H1 (cell line): ENCODE results near the gene GRIK4. TPM values are rescaled to one million over a fixed set of nuclear protein-coding genes. Genes with fewer than 3 reads are reported as not detected.

ENCODE experiments used
- CTCF ChIA-PET: fragments of 300-600 bp; sonication (Branson Sonifier 250); formaldehyde crosslinking; loops from one replicate; lab custom pipeline; 2021; ENCODE audit not compliant: partially characterized antibody; lab: Charles Lee
- POLR2A ChIA-PET: fragments of 300-600 bp; sonication (Branson Sonifier 250); formaldehyde crosslinking; loops from one replicate; lab custom pipeline; 2021; ENCODE audit warnings: inconsistent platforms; ENCODE audit not compliant: partially characterized antibody; lab: Charles Lee
- DNase-seq, 2 experiments: peaks; one replicate each; pipeline versions ENCODE4 v3.0.0 to v3.0.0-alpha.2; 2010 to 2022; ENCODE audit warnings: low spot score in 2 of 2, low read depth in 1 of 2, mixed read lengths in 1 of 2
- FAIRE-seq: peaks from 2 replicates; lab custom pipeline; 2011; peaks lifted over from hg19 to GRCh38; lab: Jason Lieb, UNC
- H2AFZ ChIP-seq: 2 replicates; pipeline ENCODE4 v1.8.1; 2012; ENCODE audit warnings: low read length, inconsistent platforms
- H2AK5ac ChIP-seq: 2 replicates; pipeline ENCODE4 v1.6.1; 2013; ENCODE audit warnings: low read depth, low read length
- H2BK120ac ChIP-seq: replicated peaks from 2 replicates; pipeline ENCODE3; 2013; ENCODE audit warnings: low read depth, low read length, inconsistent platforms
- H2BK12ac ChIP-seq: 2 replicates; pipeline ENCODE4 v1.6.1; 2013; ENCODE audit warnings: low read depth, low read length
- H2BK15ac ChIP-seq: 2 replicates; pipeline ENCODE4 v1.6.1; 2013; ENCODE audit warnings: low read length
- H2BK20ac ChIP-seq: 2 replicates; pipeline ENCODE4 v1.6.1; 2013; ENCODE audit warnings: low read length
- H2BK5ac ChIP-seq: 2 replicates; pipeline ENCODE4 v1.6.1; 2013; ENCODE audit warnings: low read depth, low read length
- H3K14ac ChIP-seq: 2 replicates; pipeline ENCODE4 v1.6.1; 2013; ENCODE audit warnings: inconsistent platforms; ENCODE audit not compliant: insufficient read length
- H3K18ac ChIP-seq: 2 replicates; pipeline ENCODE4 v1.6.1; 2013; ENCODE audit warnings: low read length; ENCODE audit errors: extremely low read depth
- H3K23ac ChIP-seq: 2 replicates; pipeline ENCODE4 v1.6.1; 2013; ENCODE audit warnings: inconsistent platforms; ENCODE audit not compliant: insufficient read length
- H3K23me2 ChIP-seq: 2 replicates; pipeline ENCODE4 v1.6.1; 2013; ENCODE audit warnings: low read depth, low read length
- H3K27ac ChIP-seq: 2 replicates; pipeline ENCODE4 v1.6.1; 2011; ENCODE audit warnings: low read depth, low read length, inconsistent platforms
- H3K27me3 ChIP-seq, 4 experiments: replicated peaks in 1 of 4; 1 replicate in 1 of 4; 2 replicates in 3 of 4; pipeline versions ENCODE4 v1.6.1 to v1.8.1; 2011 to 2013; ENCODE audit warnings: low read length in 3 of 4, mild to moderate bottlenecking in 3 of 4, inconsistent platforms in 2 of 4, mixed read lengths in 2 of 4, moderate library complexity in 1 of 4; ENCODE audit not compliant: control insufficient read depth in 3 of 4, insufficient read depth in 3 of 4; ENCODE audit errors: extremely low read depth in 1 of 4
- H3K36me3 ChIP-seq, 4 experiments: 2 replicates each; pipeline versions ENCODE4 v1.6.1 to v1.8.1; 2011 to 2013; ENCODE audit warnings: mild to moderate bottlenecking in 4 of 4, low read length in 3 of 4, moderate library complexity in 2 of 4, control low read depth in 1 of 4, inconsistent platforms in 1 of 4; ENCODE audit not compliant: insufficient read depth in 4 of 4, control insufficient read depth in 2 of 4
- H3K4ac ChIP-seq: replicated peaks from 2 replicates; pipeline ENCODE3; 2013; ENCODE audit warnings: low read length, low read depth, mixed read lengths, inconsistent platforms; ENCODE audit not compliant: insufficient read length
- H3K4me1 ChIP-seq, 4 experiments: replicated peaks in 1 of 4; 1 replicate in 1 of 4; 2 replicates in 3 of 4; pipeline versions ENCODE4 v1.6.1 to v1.8.1; 2011 to 2013; ENCODE audit warnings: low read length in 3 of 4, inconsistent platforms in 2 of 4, mixed read lengths in 1 of 4; ENCODE audit not compliant: insufficient read depth in 4 of 4, control insufficient read depth in 3 of 4
- H3K4me2 ChIP-seq, 2 experiments: 2 replicates each; pipeline versions ENCODE4 v1.6.1 to v1.8.1; 2011 to 2013; ENCODE audit warnings: low read depth in 2 of 2, low read length in 2 of 2, control low read depth in 1 of 2, inconsistent platforms in 1 of 2, mild to moderate bottlenecking in 1 of 2; ENCODE audit not compliant: insufficient read depth in 1 of 2
- H3K4me3 ChIP-seq, 4 experiments: fragments of 200-600, 300-600 bp in 1 of 4; sonication (generic), shearing (Covaris generic), sonication (Bioruptor Twin) in 1 of 4; 2 replicates each; pipeline versions ENCODE4 v1.5.1 to v1.8.1; 2011 to 2016; ENCODE audit warnings: low read length in 4 of 4, low read depth in 3 of 4, control low read depth in 2 of 4, inconsistent platforms in 2 of 4, mild to moderate bottlenecking in 2 of 4, mixed read lengths in 1 of 4, moderate library complexity in 1 of 4; ENCODE audit not compliant: insufficient read depth in 2 of 4; ENCODE audit errors: extremely low read depth in 1 of 4
- H3K56ac ChIP-seq: replicated peaks from 2 replicates; pipeline ENCODE3; 2013; ENCODE audit warnings: low read depth, mild to moderate bottlenecking, mixed read lengths, low read length, inconsistent platforms; ENCODE audit not compliant: insufficient read length
- H3K79me1 ChIP-seq: 2 replicates; pipeline ENCODE4 v1.6.1; 2013; ENCODE audit warnings: low read depth, low read length, control low read depth
- H3K79me2 ChIP-seq, 2 experiments: 2 replicates each; pipeline versions ENCODE4 v1.6.1 to v1.8.1; 2012 to 2013; ENCODE audit warnings: low read length in 2 of 2, mild to moderate bottlenecking in 2 of 2, inconsistent platforms in 1 of 2; ENCODE audit not compliant: insufficient read depth in 2 of 2, control insufficient read depth in 1 of 2
- H3K9ac ChIP-seq, 4 experiments: replicated peaks in 1 of 4; 1 replicate in 1 of 4; 2 replicates in 3 of 4; pipeline versions ENCODE4 v1.6.1 to v1.8.1; 2011 to 2013; ENCODE audit warnings: low read depth in 3 of 4, low read length in 3 of 4, control low read depth in 2 of 4, mild to moderate bottlenecking in 2 of 4, moderate library complexity in 2 of 4, inconsistent platforms in 1 of 4; ENCODE audit errors: extremely low read depth in 1 of 4
- H3K9me3 ChIP-seq, 2 experiments: 2 replicates each; pipeline versions ENCODE4 v1.6.1 to v1.8.1; 2012 to 2013; ENCODE audit warnings: mild to moderate bottlenecking in 2 of 2, moderate library complexity in 2 of 2, control low read depth in 1 of 2, inconsistent platforms in 1 of 2, low read depth in 1 of 2, low read length in 1 of 2, mixed read lengths in 1 of 2; ENCODE audit not compliant: insufficient read depth in 2 of 2
- H4K20me1 ChIP-seq, 2 experiments: replicated peaks in 1 of 2; 2 replicates each; pipeline versions ENCODE3 to v1.8.1; 2011 to 2013; ENCODE audit warnings: inconsistent platforms in 2 of 2, low read length in 2 of 2, mild to moderate bottlenecking in 1 of 2; ENCODE audit not compliant: insufficient read depth in 2 of 2, control insufficient read depth in 1 of 2
- H4K5ac ChIP-seq: 2 replicates; pipeline ENCODE4 v1.6.1; 2013; ENCODE audit warnings: low read length, low read depth, mixed read lengths, inconsistent platforms; ENCODE audit not compliant: insufficient read length
- H4K8ac ChIP-seq: 2 replicates; pipeline ENCODE4 v1.8.0; 2013; ENCODE audit warnings: mild to moderate bottlenecking, moderate library complexity, low read length, inconsistent platforms; ENCODE audit not compliant: insufficient read depth; ENCODE audit errors: extremely low read depth
- H4K91ac ChIP-seq: replicated peaks from 2 replicates; pipeline ENCODE3; 2013; ENCODE audit warnings: low read length, mixed read lengths, inconsistent platforms; ENCODE audit not compliant: insufficient read length
- CBX8 ChIP-seq: fragments of 300-800, 300-1000 bp; sonication (generic); IDR thresholded peaks from 2 replicates; pipeline ENCODE4 v1.7.1; 2016; ENCODE audit warnings: low read depth, low read length, borderline replicate concordance
- CHD1 ChIP-seq: IDR thresholded peaks from 2 replicates; pipeline ENCODE4 v1.6.1; 2012; ENCODE audit warnings: low read depth, low read length, improper control_type of control experiment
- CTBP2 ChIP-seq: IDR thresholded peaks from 2 replicates; pipeline ENCODE4 v1.7.0; 2011; ENCODE audit warnings: borderline replicate concordance, mild to moderate bottlenecking, moderate library complexity, mixed read lengths, low read length; ENCODE audit not compliant: insufficient read depth, insufficient read length
- HDAC2 ChIP-seq, 2 experiments: fragments of 300-600 bp in 1 of 2; sonication (generic) in 1 of 2; IDR thresholded peaks; 2 replicates each; pipeline ENCODE4 v1.6.1; 2011 to 2012; ENCODE audit warnings: low read depth in 2 of 2, low read length in 2 of 2, mild to moderate bottlenecking in 2 of 2, moderate library complexity in 2 of 2, borderline replicate concordance in 1 of 2, inconsistent platforms in 1 of 2
- PHF8 ChIP-seq: fragments of 200-600 bp; sonication (generic); conservative IDR thresholded peaks from 2 replicates; pipeline ENCODE4 v1.7.1; 2012; ENCODE audit warnings: low read depth, mild to moderate bottlenecking, inconsistent platforms, low read length, moderate library complexity
- SIX5 ChIP-seq: IDR thresholded peaks from 2 replicates; pipeline ENCODE4 v1.6.1; 2011; ENCODE audit warnings: mild to moderate bottlenecking, low read depth, low read length
- WGBS, 2 experiments: shearing (Covaris generic) in 1 of 2; methylation state at CpG; one replicate each; pipeline versions ENCODE4 v1.1.6 to v1.1.7; 2013 to 2015; ENCODE audit warnings: low lambda C conversion rate in 2 of 2, mixed read lengths in 2 of 2, inconsistent platforms in 1 of 2, low coverage in 1 of 2, missing lambda C conversion rate in 1 of 2; ENCODE audit not compliant: insufficient replicate concordance in 2 of 2, insufficient coverage in 1 of 2, insufficient read length in 1 of 2; ENCODE audit errors: extremely low coverage in 1 of 2, missing lambda C conversion rate in 1 of 2; 5-methylcytosine and 5-hydroxymethylcytosine counted together
- polyA plus RNA-seq, 7 experiments: library from polyadenylated mRNA; depleted of rRNA in 3 of 7; stranded (reverse) in 5 of 7; unstranded in 2 of 7; fragments of >200 nt in 5 of 7; fragments of 200-250 nt in 2 of 7; gene quantifications; 1 replicate in 5 of 7; 2 replicates in 1 of 7; 4 replicates in 1 of 7; pipeline versions ENCODE4 v1.2.1 to v1.2.3, GENCODE V29; 2011 to 2013; ENCODE audit warnings: missing spikeins in 2 of 7, mixed read lengths in 2 of 7
- total RNA-seq: library from RNA; stranded (reverse); fragmentation: NEBNext Ultra II Directional; extraction: Animal tissue kit (Norgen Biotek cat#: 25700); gene quantifications from 2 replicates; pipeline ENCODE4 v1.2.1, GENCODE V29; 2021
- TF ChIP-seq, protein P1 (sequence below): IDR thresholded peaks from 2 replicates; pipeline ENCODE4 v1.6.1; 2012; ENCODE audit warnings: inconsistent platforms

GRIK4 gene
- total and polyA plus RNA-seq, 2 of the 8 experiments (the other 6 are each of a cell fraction or from before 2014, with no cell fraction given), result 1.2 to 2.9 TPM

DNA sequence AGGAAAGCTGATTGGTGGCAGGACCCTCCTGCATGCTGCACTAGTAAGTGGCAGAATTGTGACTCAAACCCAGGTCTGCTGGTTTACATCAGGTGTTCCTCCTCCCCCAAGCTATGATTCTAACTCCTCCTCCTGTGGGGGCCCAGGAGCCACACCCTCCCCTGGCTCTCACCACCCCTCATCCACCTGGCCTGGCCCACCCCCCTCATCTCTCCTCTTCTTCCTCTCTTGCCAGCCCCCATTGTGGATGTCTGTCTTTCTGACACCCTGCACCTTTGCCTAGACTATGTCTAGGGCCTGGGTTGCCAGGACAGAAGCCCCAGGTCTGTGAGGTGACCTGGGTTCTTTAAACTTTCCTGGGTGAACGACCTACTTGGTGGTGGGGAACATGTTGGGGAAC lies 59.9 kb downstream of the GRIK4 start:
- no peak overlapping the region for H3K14ac ChIP-seq
- H3K9me3 ChIP-seq, result no peaks in the 10 kb centered on the region
- no peaks in the 10 kb centered on the region for H4K20me1 ChIP-seq
- no peak overlapping the region for H3K18ac ChIP-seq
- H2AK5ac ChIP-seq, result no peak overlapping the region
- peaks cover 0 to 11% (median 3%) of the 10 kb centered on the region in 4 experiments for H3K4me1 ChIP-seq
- H2BK120ac ChIP-seq, result no peak overlapping the region
- H2BK15ac ChIP-seq, result no peak overlapping the region
- H4K5ac ChIP-seq, result no peak overlapping the region
- no peaks in the 10 kb centered on the region for H3K79me1 ChIP-seq
- no peak overlapping the region for H3K9ac ChIP-seq
- H3K4ac ChIP-seq, result no peak overlapping the region
- ChIA-PET POLR2A (no interaction called here), CTCF (interaction anchor here (2.6 kb wide), 1 partner anchor 61 kb away, joined by 10 read pairs; no protein-coding TSS in a partner anchor)
- H3K23me2 ChIP-seq, result no peaks in the 10 kb centered on the region
- H3K4me2 ChIP-seq, result no peak overlapping the region
- no peak overlapping the region for H3K56ac ChIP-seq
- no peaks in the 10 kb centered on the region for H3K36me3 ChIP-seq
- H3K23ac ChIP-seq, result no peak overlapping the region
- DNase-seq (no peak), FAIRE-seq (no peak)
- H3K79me2 ChIP-seq, result no peaks in the 10 kb centered on the region
- no peak overlapping the region for H2AFZ ChIP-seq
- 0 out of 2 replicates have a peak overlapping the region, but pooled peaks have one; percentile 60 for H2BK12ac ChIP-seq
- TF ChIP-seq CTBP2 (no peak), CBX8 (no peak), SIX5 (no peak), CHD1 (no peak), HDAC2 (IDR thresholded peaks at IDR 0.05; ENCODE audit: borderline replicate concordance in 1 of 2, low read depth in 2 of 2, low read length in 2 of 2) (no peak), PHF8 (no peak)
- TF ChIP-seq, protein P1, sequence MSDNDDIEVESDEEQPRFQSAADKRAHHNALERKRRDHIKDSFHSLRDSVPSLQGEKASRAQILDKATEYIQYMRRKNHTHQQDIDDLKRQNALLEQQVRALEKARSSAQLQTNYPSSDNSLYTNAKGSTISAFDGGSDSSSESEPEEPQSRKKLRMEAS, result no peak
- no peak overlapping the region for H3K27ac ChIP-seq
- H4K91ac ChIP-seq, result no peak overlapping the region
- no peak overlapping the region for H3K4me3 ChIP-seq
- H4K8ac ChIP-seq, result no peak overlapping the region
- H2BK5ac ChIP-seq, result 0 out of 2 replicates have a peak overlapping the region, but pooled peaks have one; percentile 10
- WGBS, 2 experiments, result 75% methylated on average over 1 of the region's 1 CpG; no CpG with 5 or more reads in 1 of the 2 experiments
- no peak overlapping the region for H2BK20ac ChIP-seq
- H3K27me3 ChIP-seq, result peaks cover 0 to 2% (median 0%) of the 10 kb centered on the region in 4 experiments; a peak in 2 of 7 replicates
